ENCODE data around the gene LOXL3.
"Not testable (repeated sequence)": the region's sequence is repeated elsewhere in the genome, so short reads cannot be mapped to it uniquely, and the experiment has no call there.

Gene LOXL3

GRCh38 chr2:74486141-74486540 is 67.6 kb downstream of the LOXL3 start:
- Histone ChIP-seq H3K27ac (ENCODE audit: low read depth, low read length) (no peak overlapping the region), H3K79me2 (ENCODE audit: control insufficient read depth, low read length) (peaks cover 24% of the 10 kb centered on the region), H3K27me3 (ENCODE audit: control insufficient read depth, low read length) (no peaks in the 10 kb centered on the region), H3K4me3 (ENCODE audit: low read length) (no peak overlapping the region), H3K36me3 (ENCODE audit: control insufficient read depth, low read length) (peaks cover 20% of the 10 kb centered on the region), H3K9me3 (ENCODE audit: control insufficient read depth, insufficient read depth, low read length) (no peaks in the 10 kb centered on the region), H3K9me2 (replicated peaks; ENCODE audit: control insufficient read depth, low read length) (no peaks in the 10 kb centered on the region), H4K20me1 (ENCODE audit: control insufficient read depth, insufficient read depth, low read depth, low read length) (peaks cover 7% of the 10 kb centered on the region; the same call in 1 of the 2 replicates), H3K4me1 (ENCODE audit: control insufficient read depth, low read length) (peaks cover 17% of the 10 kb centered on the region), H3K4me2 (ENCODE audit: low read length) (no peak overlapping the region), H3F3A (ENCODE audit: control insufficient read depth, insufficient read depth) (no peaks in the 10 kb centered on the region)
- TF ChIP-seq CTCF (IDR thresholded peaks at IDR 0.05; ENCODE audit: low read depth, low read length, poor library complexity, severe bottlenecking) (no peak), EZH2phosphoT487 (IDR thresholded peaks at IDR 0.05; ENCODE audit: borderline replicate concordance, low read length) (no peak)

GRCh38 chr2:74483675-74484164 is 70.0 kb downstream of the LOXL3 start:
- H3F3A ChIP-seq (ENCODE audit: control insufficient read depth, insufficient read depth); H4K20me1 ChIP-seq (ENCODE audit: control insufficient read depth, insufficient read depth, low read depth, low read length); H3K9me3 ChIP-seq (ENCODE audit: control insufficient read depth, insufficient read depth, low read length); H3K27me3 ChIP-seq (ENCODE audit: control insufficient read depth, low read length); H3K9me2 ChIP-seq (replicated peaks; ENCODE audit: control insufficient read depth, low read length): not testable (repeated sequence)
- peak overlapping the region; percentile 78; the same call in 1 of the 2 replicates for H3K27ac ChIP-seq (ENCODE audit: low read depth, low read length)
- H3K4me2 ChIP-seq (ENCODE audit: low read length) = peak overlapping the region; percentile 99
- peak overlapping the region; percentile 98 for H3K4me3 ChIP-seq (ENCODE audit: low read length)
- peaks cover 36% of the 10 kb centered on the region for H3K79me2 ChIP-seq (ENCODE audit: control insufficient read depth, low read length)
- H3K4me1 ChIP-seq (ENCODE audit: control insufficient read depth, low read length) = peaks cover 23% of the 10 kb centered on the region
- peaks cover 31% of the 10 kb centered on the region for H3K36me3 ChIP-seq (ENCODE audit: control insufficient read depth, low read length)

DNA sequence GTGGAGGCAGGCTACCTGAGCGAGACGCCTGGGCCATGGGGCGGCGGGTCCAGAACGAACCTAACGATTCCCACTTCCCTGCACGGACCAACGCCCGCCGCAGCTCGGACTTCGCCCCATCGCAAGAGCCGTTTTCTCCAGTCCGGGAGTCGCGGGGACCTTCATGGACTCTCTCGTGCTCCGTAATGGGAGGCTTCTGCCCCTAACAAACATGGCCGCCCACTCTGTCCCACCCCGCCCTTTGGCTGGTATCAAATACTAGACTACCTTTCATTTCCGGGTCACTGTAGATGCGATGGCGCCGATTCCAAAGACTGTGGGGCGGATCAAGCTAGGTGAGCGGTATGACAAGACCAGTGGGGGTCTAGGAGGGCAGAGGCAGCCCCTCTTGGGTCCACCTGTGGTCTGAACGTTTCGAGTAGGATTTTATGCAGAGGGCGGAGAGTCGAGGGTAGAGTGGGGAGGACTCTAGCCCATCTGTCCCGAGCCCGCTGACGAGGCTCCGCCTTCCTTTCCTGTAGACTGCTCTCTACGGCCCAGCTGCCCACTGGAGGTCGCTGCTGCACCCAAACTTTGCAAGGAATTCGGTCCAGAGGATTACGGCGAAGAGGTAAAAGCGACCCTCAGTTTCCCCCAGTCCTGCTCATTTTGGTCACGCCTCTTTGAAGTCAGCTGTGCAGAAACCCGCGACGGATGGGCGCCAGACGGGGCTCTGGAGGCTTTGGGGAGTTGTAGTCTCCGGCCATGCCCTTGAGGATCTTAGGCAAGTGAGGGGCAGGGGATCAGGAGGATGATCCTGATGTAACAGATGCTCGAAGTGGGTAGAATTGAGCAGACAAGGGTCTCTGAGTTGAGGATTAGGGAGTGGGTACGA is 70.7 kb downstream of the LOXL3 start, which contains the start of the genes CCDC142 and TTC31:
Gene CCDC142 (minus strand): TSS at position 198 of the 874 bp plus-strand sequence. CDS start 161 bp downstream, at position 37.
Gene TTC31 (plus strand): TSS at position 281 of the 874 bp plus-strand sequence. CDS start 15 bp downstream, at position 296.
- peaks cover 31% of the 10 kb centered on the region for H3K36me3 ChIP-seq (ENCODE audit: control insufficient read depth, low read length)
- no peak for TF ChIP-seq EZH2phosphoT487 (IDR thresholded peaks at IDR 0.05; ENCODE audit: borderline replicate concordance, low read length)
- TF ChIP-seq CTCF (IDR thresholded peaks at IDR 0.05; ENCODE audit: low read depth, low read length, poor library complexity, severe bottlenecking) = peak; percentile 97
- peak within 1 kb of the TSS; percentile 98 for H3K4me3 ChIP-seq (ENCODE audit: low read length)
- H3K27me3 ChIP-seq (ENCODE audit: control insufficient read depth, low read length) = no peaks in the 10 kb centered on the region
- H3K79me2 ChIP-seq (ENCODE audit: control insufficient read depth, low read length) = peaks cover 36% of the 10 kb centered on the region
- H4K20me1 ChIP-seq (ENCODE audit: control insufficient read depth, insufficient read depth, low read depth, low read length) = peaks cover 7% of the 10 kb centered on the region; the same call in 1 of the 2 replicates
- H3K27ac ChIP-seq (ENCODE audit: low read depth, low read length) = peak within 1 kb of the TSS; percentile 78
- no peaks in the 10 kb centered on the region for H3K9me3 ChIP-seq (ENCODE audit: control insufficient read depth, insufficient read depth, low read length)
- H3K4me2 ChIP-seq (ENCODE audit: low read length) = peak within 1 kb of the TSS; percentile 99
- no peaks in the 10 kb centered on the region for H3F3A ChIP-seq (ENCODE audit: control insufficient read depth, insufficient read depth)
- H3K9me2 ChIP-seq (replicated peaks; ENCODE audit: control insufficient read depth, low read length) = no peaks in the 10 kb centered on the region
- peaks cover 23% of the 10 kb centered on the region for H3K4me1 ChIP-seq (ENCODE audit: control insufficient read depth, low read length)

Measured in DOHH2 (cell line).